Urinary bladder (tissue), 4 donors: ENCODE results near the gene IFI44. TPM values are rescaled to one million over a fixed set of nuclear protein-coding genes. Genes with fewer than 3 reads are reported as not detected.

Experiments used
- DNase-seq: peaks from one replicate; pipeline ENCODE4 v3.0.0-alpha.2; 2015; ENCODE audit errors: extremely low spot score
- H3K27ac ChIP-seq: one replicate; pipeline ENCODE4 v1.5.1; 2013; ENCODE audit warnings: low read depth, mild to moderate bottlenecking, moderate library complexity
- H3K36me3 ChIP-seq: one replicate; pipeline ENCODE4 v1.6.1; 2013; ENCODE audit warnings: mild to moderate bottlenecking, moderate library complexity; ENCODE audit not compliant: insufficient read depth
- H3K4me1 ChIP-seq: one replicate; pipeline ENCODE4 v1.6.1; 2013; ENCODE audit warnings: mild to moderate bottlenecking, moderate library complexity; ENCODE audit not compliant: insufficient read depth
- H3K4me3 ChIP-seq: one replicate; pipeline ENCODE4 v1.5.1; 2013; ENCODE audit warnings: low read depth, low read length
- WGBS: extraction: QIAGEN DNeasy Blood & Tissue Kit; methylation state at CpG from one replicate; pipeline ENCODE4 v1.1.7; 2013; 5-methylcytosine and 5-hydroxymethylcytosine counted together
- polyA plus RNA-seq: library from polyadenylated mRNA; stranded (reverse); fragments of 200-250 nt; gene quantifications from one replicate; pipeline ENCODE4 v1.2.3, GENCODE V29; 2013
- total RNA-seq: library from RNA; depleted of rRNA; stranded (reverse); fragments of >200 nt; gene quantifications from one replicate; pipeline ENCODE4 v1.2.3, GENCODE V29; 2014
- donor health status: healthy with polysubstance abuse.
- donor health status: healthy.

IFI44 gene
- total and polyA plus RNA-seq, 2 donors, result 20.4 to 49.8 TPM

- Histone ChIP-seq H3K4me1 (no peaks in the 10 kb centered on the region), H3K27ac (no peak overlapping the region), H3K4me3 (no peak overlapping the region), H3K36me3 (no peaks in the 10 kb centered on the region)
- 73% methylated on average over 4 of the region's 4 CpGs for WGBS
- no peak for DNase-seq
Measured at GRCh38 chr1:78691995-78692747, 42.5 kb downstream of the IFI44 start.

GRCh38 chr1:78699813-78700212 lies 50.2 kb downstream of the IFI44 start:
- Histone ChIP-seq H3K4me1 (no peaks in the 10 kb centered on the region), H3K4me3 (no peak overlapping the region), H3K27ac (no peak overlapping the region), H3K36me3 (no peaks in the 10 kb centered on the region)
- DNase-seq, result no peak

GRCh38 chr1:78702426-78702825 lies 52.8 kb downstream of the IFI44 start:
- WGBS, result 76% methylated on average over 2 of the region's 2 CpGs
- Histone ChIP-seq H3K27ac (no peak overlapping the region), H3K4me1 (no peaks in the 10 kb centered on the region)

GRCh38 chr1:78703806-78704205 lies 54.2 kb downstream of the IFI44 start:
- H3K27ac ChIP-seq, result no peak overlapping the region
- 61% methylated on average over 4 of the region's 4 CpGs for WGBS
- no peaks in the 10 kb centered on the region for H3K4me1 ChIP-seq
- H3K36me3 ChIP-seq, result no peaks in the 10 kb centered on the region
- DNase-seq, result no peak
- no peak overlapping the region for H3K4me3 ChIP-seq

More at GRCh38 chr1:78702426-78702825, 52.8 kb downstream of the IFI44 start:
- no peak for DNase-seq
- no peaks in the 10 kb centered on the region for H3K36me3 ChIP-seq
- H3K4me3 ChIP-seq, result no peak overlapping the region

DNA sequence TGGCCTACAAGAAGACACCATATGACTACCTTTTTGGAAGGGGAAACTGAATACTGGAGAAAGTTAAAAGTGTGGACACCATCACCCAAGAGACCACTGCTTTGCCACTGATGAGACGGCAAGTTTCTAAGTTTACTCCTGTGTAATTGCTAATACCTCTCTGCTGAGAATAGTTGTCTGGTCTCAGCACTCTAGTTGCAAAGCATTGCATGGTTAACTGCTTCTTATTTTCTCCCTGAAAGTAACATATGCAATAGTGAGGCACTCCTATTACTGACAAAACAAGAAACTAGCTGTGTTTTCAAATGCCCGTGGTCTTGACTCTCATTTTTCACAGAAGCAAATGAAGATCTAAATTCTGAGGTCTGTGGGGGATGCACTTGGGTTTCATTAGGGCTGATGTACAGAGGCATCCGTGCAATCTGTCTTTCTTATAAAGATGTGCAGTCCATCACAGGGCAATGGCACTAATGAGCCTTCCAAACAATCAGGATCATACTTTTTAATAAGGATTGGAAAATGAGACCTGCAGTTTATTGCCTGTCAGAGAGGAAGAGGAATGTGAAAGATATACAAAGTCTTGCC lies 62.9 kb downstream of the IFI44 start:
- DNase-seq, result no peak
- 66% methylated on average over 3 of the region's 3 CpGs for WGBS
- Histone ChIP-seq H3K27ac (no peak overlapping the region), H3K36me3 (no peaks in the 10 kb centered on the region), H3K4me3 (no peak overlapping the region), H3K4me1 (no peaks in the 10 kb centered on the region)

GRCh38 chr1:78713297-78713696 lies 63.7 kb downstream of the IFI44 start:
- Histone ChIP-seq H3K36me3 (no peaks in the 10 kb centered on the region), H3K4me1 (no peaks in the 10 kb centered on the region), H3K27ac (no peak overlapping the region), H3K4me3 (no peak overlapping the region)
- no peak for DNase-seq

Other genes starting within 250 kb of the IFI44 start
- gene PTGFR, start 158.9 kb upstream of the IFI44 start, total RNA-seq, result 28.7 TPM
- 9.2 TPM for gene PTGFR, start 158.9 kb upstream of the IFI44 start, polyA plus RNA-seq
- 40.6 TPM for gene IFI44L, start 29.4 kb upstream of the IFI44 start, total RNA-seq
- 10.5 TPM for gene IFI44L, start 29.4 kb upstream of the IFI44 start, polyA plus RNA-seq